Retinal pigment epithelial cell (primary cell): Measurements from ENCODE around the gene UCN2.

ENCODE experiments used
- DNase-seq: peaks from one replicate; pipeline ENCODE4 v3.0.0-alpha.2; 2010; ENCODE audit warnings: low read depth
- H3K4me3 ChIP-seq: 2 replicates; pipeline ENCODE4 v1.5.1; 2011; ENCODE audit warnings: mild to moderate bottlenecking, low read length, control low read depth, moderate library complexity
- TF ChIP-seq, protein P1 (sequence below): conservative IDR thresholded peaks from 2 replicates; pipeline ENCODE4 v1.5.1; 2011; ENCODE audit warnings: low read depth, low read length, control low read depth, inconsistent platforms

UCN2 gene

DNA sequence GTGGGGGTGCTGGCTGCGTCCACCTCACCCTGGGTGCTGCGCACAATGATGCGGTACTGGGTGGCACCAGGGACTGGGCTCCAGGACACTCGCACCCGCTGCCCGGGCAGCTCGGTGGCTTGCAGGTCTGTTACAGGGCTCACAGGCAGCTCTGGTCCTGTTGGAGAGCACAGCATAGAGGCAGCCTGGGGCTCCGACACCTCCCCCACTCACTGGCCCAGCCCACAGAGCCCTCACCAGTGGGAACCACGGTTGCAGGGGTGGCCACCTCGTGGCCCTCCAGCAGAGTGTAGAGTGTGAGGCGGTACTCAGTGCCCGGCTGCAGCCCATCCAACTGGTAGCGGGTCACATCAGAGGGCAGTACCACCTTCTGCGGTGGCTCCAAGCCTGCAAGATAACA is 27.9 kb upstream of the UCN2 start:
- TF ChIP-seq, protein P1, sequence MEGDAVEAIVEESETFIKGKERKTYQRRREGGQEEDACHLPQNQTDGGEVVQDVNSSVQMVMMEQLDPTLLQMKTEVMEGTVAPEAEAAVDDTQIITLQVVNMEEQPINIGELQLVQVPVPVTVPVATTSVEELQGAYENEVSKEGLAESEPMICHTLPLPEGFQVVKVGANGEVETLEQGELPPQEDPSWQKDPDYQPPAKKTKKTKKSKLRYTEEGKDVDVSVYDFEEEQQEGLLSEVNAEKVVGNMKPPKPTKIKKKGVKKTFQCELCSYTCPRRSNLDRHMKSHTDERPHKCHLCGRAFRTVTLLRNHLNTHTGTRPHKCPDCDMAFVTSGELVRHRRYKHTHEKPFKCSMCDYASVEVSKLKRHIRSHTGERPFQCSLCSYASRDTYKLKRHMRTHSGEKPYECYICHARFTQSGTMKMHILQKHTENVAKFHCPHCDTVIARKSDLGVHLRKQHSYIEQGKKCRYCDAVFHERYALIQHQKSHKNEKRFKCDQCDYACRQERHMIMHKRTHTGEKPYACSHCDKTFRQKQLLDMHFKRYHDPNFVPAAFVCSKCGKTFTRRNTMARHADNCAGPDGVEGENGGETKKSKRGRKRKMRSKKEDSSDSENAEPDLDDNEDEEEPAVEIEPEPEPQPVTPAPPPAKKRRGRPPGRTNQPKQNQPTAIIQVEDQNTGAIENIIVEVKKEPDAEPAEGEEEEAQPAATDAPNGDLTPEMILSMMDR, result no peak
- H3K4me3 ChIP-seq, result no peak overlapping the region
- DNase-seq, result no peak

- TF ChIP-seq, protein P1, result no peak
- DNase-seq, result no peak
- H3K4me3 ChIP-seq, result no peak overlapping the region
Measured at GRCh38 chr3:48588230-48588629, 24.6 kb upstream of the UCN2 start.

DNA sequence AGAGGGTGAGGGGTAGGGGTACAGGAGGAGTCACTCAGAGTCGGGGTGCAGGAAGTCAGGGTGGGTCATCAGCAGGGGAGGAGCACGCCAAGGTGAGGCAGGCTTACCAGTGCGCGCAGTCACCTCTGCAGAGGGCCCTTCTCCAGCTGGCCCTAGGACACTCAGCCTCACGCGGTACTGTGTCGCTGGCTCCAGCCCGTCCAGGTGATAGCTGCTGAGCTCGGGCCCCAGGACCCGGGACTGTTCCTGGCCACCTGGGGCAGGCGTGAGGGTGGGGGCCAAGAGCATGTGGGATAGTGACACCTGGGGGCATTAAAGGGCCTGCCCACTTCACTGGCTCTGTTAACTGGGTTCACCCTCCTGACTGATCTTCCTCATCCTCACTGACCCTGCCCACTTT is 24.1 kb upstream of the UCN2 start:
- DNase-seq, result no peak
- TF ChIP-seq, protein P1, result no peak
- no peak overlapping the region for H3K4me3 ChIP-seq

- no peak overlapping the region for H3K4me3 ChIP-seq
- TF ChIP-seq, protein P1, result no peak
- no peak for DNase-seq
Measured at GRCh38 chr3:48585411-48585810, 21.8 kb upstream of the UCN2 start.

GRCh38 chr3:48584836-48585235 is 21.3 kb upstream of the UCN2 start:
- H3K4me3 ChIP-seq, result no peak overlapping the region
- no peak for DNase-seq
- TF ChIP-seq, protein P1, result no peak

GRCh38 chr3:48581621-48582481 is 18.3 kb upstream of the UCN2 start:
- no peak for DNase-seq
- no peak overlapping the region for H3K4me3 ChIP-seq
- TF ChIP-seq, protein P1, result no peak

DNA sequence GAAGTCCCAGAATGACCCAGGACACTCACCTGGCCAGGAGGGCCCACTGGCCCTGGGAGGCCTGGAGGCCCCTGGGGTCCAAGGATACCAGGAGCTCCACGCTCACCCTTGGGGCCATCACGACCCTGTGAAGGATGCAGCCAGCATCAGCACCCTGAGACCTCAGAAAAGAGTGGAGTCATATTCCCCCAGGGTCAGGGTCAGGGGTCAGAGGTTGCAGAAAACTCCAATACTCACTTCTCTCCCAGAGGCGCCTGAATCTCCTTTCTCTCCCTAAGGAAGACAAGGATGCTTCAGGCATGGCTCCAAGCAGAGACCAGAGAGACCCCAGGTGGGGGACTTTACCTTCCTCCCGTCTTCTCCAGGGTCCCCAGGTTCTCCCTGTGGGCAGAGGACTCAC is 13.1 kb upstream of the UCN2 start:
- TF ChIP-seq, protein P1, result no peak
- H3K4me3 ChIP-seq, result no peak overlapping the region
- DNase-seq, result no peak
